ENCODE data around the gene TMPRSS3. TPM values are rescaled to one million over a fixed set of nuclear protein-coding genes. Genes with fewer than 3 reads are reported as not detected.

Gene TMPRSS3
- not detected in 2 replicates for total RNA-seq

GRCh38 chr21:42395905-42396651 lies at the start of gene TMPRSS3:
Gene TMPRSS3 (minus strand): TSS chr21:42396052. CDS start chr21:42395417, 635 bp downstream.

GRCh38 chr21:42403611-42404231 lies 7.9 kb upstream of the TMPRSS3 start, which contains the start of gene UBASH3A:
Gene UBASH3A (plus strand): TSS chr21:42403902. CDS start chr21:42403946, 44 bp downstream.

GRCh38 chr21:42366292-42367010 lies 29.4 kb downstream of the TMPRSS3 start, which contains the start of gene TFF1:
Gene TFF1 (minus strand): TSS chr21:42366535. CDS start chr21:42366495, 40 bp downstream.

DNA sequence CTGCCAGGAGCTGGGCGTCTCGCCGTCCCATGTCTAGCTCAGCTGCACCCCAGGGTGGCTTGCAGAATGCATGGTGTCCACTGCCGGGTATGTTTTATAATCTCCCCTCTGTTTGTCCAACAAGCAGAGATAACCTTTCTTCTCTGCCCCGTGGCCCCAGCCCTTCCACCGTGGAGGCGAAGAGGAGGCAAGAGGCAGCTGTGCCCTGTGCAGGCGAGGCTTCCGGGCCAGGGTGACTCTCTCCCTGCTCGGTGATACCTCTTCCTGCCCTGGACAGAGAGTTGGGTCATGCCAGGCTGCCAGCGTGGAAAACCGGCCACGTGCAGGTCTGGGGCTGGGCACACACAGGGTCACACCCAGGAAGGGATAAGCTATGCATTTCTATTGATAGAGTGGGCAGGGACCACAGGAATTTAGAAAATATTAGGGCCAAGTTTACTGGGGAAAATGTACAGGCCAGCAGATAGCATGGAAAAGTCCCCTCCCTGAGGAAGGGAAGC lies 44.9 kb downstream of the TMPRSS3 start, which contains the start of gene TFF2:
Gene TFF2, minus strand, starts transcription at position 68 of the 500 bp plus-strand sequence. Its CDS starts 37 bp downstream, at position 31.

Other genes with a start within 250 kb of the TMPRSS3 start
- 38.2 and 107 TPM in 2 replicates for gene ABCG1, start 176.9 kb downstream of the TMPRSS3 start, total RNA-seq
- gene TFF3, start 80.6 kb downstream of the TMPRSS3 start, total RNA-seq, result 4.5 and 107 TPM in 2 replicates
- not detected in 2 replicates for gene TFF2, start 45.1 kb downstream of the TMPRSS3 start, total RNA-seq
- not detected in 2 replicates for gene TFF1, start 29.5 kb downstream of the TMPRSS3 start, total RNA-seq
- not detected in 2 replicates for gene UBASH3A, start 7.8 kb upstream of the TMPRSS3 start, total RNA-seq
- gene RSPH1, start 100.2 kb upstream of the TMPRSS3 start, total RNA-seq, result not detected in 2 replicates
- 5.5 and 16.9 TPM in 2 replicates for gene SLC37A1, start 117.8 kb upstream of the TMPRSS3 start, total RNA-seq

Measured in bladder microvascular endothelial cell (primary cell).